Daoy (cell line): Measurements from ENCODE around the gene CES1. TPM values are rescaled to one million over a fixed set of nuclear protein-coding genes. Genes with fewer than 3 reads are reported as not detected.
A peak's percentile ranks its signal among the peaks of the same experiment; 100 is the strongest.
"Not testable (repeated sequence)": the region's sequence is repeated elsewhere in the genome, so short reads cannot be mapped to it uniquely, and the experiment has no call there.

Experiments used
- DNase-seq: peaks from one replicate; pipeline ENCODE4 v3.0.0-alpha.2; 2015; ENCODE audit warnings: low read depth
- total RNA-seq: library from RNA; depleted of rRNA; stranded (reverse); fragments of >200 nt; shearing (Covaris generic); gene quantifications from 2 replicates; pipeline ENCODE4 v1.2.3, GENCODE V29; 2014; rRNA removed

CES1 gene
- 0.17 and 9.0 TPM in 2 replicates for total RNA-seq

DNA sequence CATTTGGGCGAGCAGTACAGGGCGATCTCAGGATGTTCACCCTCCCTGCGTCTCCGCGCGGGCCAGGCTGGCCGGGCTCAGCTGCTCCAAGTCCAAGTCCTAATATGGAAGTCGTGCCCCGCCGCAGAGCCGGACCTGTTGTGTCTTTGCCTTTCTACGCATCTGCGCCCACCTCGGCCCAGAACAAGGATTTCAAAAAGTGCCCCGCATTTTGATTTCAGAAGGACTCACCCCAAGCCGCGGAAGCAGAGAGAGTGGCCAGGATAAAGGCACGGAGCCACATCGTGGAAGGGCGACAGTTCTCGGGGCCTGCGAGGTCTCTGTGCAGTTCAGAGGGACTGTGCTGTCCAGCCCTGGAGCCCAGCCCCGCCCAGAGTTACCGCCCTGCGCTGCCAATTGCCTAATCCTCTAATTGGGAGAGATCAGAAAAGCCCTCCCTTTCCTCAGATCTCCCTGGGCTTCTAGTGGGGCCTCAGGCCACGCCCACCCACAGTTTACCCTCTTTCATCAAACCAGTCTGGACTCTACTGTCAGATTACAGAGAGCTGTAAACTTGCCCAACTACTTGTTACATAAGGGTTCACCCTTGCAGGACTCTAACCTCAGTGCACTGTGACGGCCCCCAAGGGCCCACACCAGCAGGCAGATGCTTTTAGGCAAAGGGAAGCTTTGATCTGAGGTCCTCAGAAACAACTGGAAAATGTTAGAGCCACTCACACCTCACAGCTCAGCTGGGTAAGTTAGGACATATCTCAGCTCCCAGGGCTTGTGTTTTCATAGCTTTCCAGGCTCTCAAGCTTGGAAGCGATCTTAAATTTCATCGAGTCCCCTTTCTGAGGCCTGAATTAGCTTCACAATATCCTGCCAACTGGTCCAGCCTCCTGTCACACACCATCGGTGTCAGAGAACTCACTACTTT is at the start of gene CES1:
CES1 (minus strand) TSS at position 324 of the 919 bp plus-strand sequence; CDS start at position 283, 41 bp downstream.
- no peak for DNase-seq

DNA sequence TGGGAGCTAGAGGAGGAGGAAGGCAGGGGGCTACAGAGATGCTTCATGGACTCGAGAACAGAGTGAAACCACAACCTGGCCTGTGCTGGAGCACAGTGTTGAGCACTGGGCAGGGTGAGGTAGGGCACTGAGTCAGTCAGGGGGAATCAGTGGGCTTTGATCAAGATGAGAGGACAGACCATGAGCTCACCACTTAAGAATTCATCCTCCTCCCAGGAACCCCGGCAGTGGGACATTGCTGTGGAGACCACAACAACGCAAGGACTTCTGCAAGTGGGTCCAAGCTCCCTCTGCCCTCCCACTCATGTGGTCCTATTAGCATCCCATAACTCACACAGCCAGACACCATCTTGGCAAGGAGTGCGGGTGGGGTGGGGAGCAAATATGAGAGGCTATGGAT is 44.0 kb upstream of the CES1 start:
- DNase-seq: peak; percentile 52

DNA sequence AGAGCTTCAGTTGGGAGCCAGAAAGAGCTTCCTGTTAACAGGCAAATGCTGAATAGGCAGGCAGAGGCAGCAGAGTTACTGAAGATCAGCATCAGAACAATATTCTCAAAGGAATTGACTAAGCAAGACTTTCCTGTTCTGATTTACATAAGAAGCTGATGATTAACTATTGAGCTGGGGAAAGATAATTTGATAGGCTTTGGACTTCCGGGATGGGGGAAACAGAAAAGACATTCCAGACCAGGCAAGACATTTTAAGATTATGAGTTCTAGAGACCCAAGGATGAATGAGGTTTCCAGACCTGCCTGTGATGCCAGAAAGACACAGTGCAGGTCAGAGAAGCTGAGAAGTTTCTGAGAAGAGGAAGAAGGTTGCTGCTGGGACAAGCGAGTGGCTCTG is 42.4 kb upstream of the CES1 start, which contains the start of gene CES5A:
CES5A (minus strand) TSS at position 101 of the 400 bp plus-strand sequence. CDS start 152 bp downstream, outside the sequence.
- no peak for DNase-seq

DNA sequence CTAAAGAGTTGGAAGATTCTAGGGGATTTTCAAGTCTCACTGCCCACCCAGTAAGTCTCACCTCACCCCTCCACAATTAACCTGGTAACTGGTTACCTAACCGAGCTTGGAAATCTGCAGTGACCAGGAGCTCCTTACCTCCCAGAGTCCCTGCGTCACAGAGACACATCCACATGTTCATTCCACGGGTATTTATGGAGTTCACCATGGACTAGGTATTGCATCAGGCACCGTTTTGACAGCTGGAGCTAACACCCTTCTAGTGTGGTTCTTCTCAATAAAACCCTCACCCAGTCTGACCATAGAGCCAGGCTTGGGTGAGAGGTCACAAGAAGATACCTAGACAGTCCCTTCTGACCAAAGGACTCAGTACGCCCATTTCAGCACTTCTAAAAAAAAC is 40.2 kb upstream of the CES1 start:
- DNase-seq: no peak

DNA sequence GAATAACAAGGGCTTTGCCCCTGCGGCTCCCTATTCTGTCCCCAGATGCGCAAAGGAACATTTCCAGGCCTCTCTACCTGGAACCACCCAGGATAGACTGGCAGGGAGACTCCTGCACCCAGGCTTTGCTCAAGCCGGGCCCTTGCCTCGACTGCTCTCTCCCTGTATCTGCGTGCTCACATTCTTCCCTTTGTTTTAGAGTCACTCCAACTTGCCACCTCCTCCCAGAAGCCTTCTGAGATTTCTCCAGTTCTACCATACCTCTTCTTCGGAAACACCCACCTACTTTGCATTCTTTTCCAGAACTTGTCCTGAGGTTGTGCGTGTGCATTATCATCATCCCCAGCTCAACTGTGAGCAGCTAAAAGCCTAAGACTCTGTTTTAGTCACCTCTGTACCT is 39.2 kb upstream of the CES1 start:
- DNase-seq: no peak

DNA sequence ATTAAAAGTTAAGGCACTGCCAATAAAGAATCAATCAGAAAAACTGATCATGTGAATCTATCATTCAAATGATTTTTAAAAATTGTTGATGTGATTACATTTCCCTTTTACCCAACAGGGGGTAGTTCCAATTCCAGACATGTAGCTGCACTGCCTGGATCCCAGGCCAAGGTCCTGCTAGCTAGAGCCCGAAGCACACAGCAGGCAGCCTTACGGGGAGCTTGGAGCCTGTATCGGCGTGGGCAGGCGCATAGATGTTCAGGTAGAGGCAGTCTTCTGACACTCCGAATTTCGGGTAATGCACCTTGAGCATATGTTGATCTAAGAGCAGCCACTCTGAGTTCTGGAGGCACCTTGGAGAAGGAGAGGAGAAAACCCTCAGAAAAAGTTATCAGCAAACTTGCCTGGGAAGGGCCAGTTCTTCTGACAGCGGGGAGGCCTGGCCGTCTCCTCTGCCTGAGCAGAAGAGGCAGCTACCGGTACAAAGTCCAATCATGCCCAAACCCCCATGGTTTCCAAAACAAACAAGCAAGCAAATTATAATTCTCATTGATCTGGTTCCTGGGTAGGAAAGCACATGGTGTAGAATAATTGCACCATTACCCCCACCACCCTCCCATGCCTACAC is 38.6 kb upstream of the CES1 start:
- DNase-seq: no peak

DNA sequence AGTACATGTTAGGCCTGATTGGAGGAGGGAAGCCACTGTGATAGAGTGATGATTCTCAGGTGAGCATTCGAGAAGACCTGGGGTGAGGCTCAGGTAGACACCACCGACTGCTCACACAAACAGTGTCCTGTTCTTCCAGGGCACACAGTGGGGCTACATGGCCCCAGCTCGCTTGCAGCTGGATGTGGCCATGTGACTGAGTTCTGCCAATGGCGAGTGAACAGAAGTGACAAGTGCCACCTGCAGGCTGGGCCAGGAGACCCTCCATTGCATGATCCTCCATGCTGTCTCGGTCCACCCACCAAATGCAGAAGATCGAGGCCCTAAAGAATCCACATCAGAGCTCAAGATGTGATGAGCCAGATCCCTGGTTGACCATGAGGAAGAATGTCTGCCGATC is 36.1 kb upstream of the CES1 start:
- DNase-seq: no peak

DNA sequence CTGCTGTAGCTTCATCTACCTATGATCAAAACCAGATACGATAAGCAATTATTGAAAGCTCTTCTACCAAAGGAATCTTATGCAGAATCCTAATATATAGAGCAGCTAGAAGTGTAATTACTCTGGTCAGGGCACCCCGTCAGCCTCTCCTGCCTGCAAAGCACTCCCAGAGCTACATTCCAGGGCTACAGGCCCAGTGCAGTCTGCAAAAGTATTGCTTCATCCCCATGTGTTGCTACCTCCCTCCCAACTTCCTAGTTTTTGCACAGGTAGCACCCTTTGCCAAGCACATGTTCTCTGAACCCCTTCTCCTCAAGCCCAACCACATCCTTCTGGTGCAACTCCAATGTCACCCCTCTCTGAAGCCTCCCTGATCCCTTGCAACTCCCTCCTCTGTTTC is 35.2 kb upstream of the CES1 start:
- DNase-seq: no peak

DNA sequence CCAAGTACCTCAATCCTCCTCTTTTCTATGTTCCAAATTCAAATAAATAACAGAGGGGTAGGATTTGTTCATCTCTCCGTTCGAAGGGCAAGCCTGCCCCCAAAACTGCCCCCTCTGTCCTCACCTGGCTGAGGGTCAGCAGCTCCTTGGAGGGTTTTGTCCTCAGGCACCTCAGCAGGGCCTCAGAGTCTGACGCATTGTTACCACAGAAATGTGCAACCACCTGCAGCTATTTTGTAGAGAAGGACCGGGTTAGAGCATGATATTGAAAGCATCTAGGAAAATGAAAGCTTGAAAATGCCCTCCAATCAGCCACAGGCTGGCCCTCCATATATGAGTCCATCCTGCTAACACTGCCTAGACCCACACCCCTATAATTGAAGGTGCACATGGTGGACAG is 28.4 kb upstream of the CES1 start:
- no peak for DNase-seq

DNA sequence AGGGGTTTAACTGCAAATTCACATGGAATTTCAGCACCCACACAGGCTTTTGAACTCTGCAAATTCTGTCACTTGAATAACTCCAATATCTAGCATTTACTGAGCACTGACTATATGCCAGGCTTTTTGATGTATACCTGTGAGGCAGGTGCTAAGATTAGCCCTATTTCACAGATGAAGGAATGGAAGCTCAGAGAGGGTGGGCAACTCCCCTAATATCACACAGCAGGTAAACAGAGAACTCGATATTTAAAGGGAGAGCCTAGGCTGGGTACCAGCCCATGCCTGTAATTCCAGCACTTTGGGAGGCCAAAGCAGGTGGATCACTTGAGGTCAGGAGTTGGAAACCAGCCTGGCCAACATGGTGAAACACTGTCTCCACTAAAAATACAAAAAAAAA is 24.8 kb upstream of the CES1 start:
- DNase-seq: not testable (repeated sequence)

DNA sequence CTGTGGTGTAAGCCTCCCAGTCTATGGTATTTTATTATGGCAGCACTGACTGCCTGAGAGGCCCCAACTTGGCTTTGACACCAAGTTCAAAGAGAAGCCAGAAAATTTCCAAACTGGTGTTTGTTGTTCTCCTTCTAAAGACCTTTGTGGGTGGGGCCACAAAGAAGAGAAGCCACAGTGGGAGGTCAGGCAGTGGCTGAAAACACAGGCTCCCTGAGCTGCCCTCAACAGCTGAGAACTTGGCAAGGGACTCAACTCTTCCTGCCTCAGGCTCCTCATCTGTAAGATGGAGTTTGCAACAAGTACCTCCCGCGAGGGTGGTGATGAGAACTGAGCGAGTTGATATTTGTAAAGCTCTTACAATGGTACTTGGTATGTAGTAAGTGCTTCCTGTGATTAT is 24.1 kb upstream of the CES1 start:
- DNase-seq: no peak

DNA sequence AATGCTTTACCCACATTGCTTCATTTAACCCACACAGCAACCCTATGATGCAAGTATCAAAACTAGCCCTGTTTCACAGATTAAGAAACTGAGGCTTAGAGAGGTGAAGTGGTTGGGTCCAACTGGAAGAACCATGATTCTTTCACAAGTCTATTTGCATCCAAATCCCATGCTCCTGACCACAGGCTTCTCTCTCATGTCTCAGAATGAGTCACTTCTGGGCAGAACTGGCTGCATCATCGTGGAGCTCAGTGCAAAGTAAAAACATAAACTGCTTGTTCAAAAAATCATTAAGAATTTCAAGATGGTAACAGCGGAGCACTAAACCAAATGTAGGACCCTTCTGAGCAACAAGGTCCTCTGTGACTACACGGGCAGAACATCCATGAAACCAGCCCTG is 20.2 kb upstream of the CES1 start:
- peak; percentile 37 for DNase-seq

DNA sequence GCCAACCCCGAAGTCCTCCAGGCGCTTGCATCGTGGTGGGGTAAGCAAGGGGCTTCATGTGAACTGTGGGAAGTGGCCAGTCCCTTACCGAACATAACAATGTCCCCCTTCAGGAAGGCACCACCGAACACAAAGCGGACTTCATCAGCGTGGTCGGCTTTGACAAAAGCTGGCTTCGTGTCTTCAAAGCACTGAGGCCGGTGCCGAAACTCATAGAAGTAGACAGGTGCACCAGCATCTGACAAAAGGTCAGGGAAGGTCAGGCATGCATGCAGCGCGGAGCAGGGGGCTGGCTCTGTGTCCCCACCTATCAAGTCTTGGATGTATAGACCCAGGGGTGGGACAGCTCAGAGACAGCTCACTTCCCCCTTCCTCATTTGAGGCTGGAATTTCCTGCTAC is 16.6 kb upstream of the CES1 start:
- no peak for DNase-seq

DNA sequence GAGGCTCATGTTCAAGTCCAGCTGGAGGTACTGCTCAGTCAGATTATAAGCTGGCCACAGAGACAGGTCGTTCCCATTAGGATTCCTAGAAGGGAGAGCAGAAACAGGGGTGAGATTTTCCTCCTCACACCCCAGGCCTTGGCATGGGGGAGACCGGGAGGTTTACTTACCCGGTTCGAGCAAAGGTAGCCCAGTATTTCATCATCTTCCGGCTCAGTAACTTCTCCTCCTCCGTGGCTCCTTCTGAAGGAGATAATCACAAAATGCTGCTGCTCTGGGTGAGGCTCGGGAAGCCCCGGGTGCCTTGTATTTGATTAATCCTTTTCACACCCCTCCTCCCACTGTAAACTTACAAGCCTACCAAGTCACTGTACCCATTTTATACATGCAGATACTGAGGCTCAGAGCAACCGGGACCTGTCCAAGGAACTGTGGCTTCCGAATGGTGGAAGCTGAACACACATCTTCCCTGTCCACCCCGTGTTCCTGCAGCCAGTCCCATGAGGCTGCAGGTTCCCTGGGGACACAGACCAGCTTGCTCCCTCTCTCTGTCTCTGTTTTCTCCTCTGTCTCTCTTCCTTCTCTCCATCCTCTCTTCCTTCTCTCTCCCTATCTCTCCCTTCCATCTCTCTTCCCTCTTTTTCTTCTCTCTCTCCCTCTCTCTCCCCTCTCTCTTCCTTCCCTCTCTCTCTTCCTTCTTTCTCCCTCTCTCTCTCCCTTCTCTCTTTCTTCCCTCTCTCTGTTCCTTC is 13.9 kb upstream of the CES1 start:
- no peak for DNase-seq

DNA sequence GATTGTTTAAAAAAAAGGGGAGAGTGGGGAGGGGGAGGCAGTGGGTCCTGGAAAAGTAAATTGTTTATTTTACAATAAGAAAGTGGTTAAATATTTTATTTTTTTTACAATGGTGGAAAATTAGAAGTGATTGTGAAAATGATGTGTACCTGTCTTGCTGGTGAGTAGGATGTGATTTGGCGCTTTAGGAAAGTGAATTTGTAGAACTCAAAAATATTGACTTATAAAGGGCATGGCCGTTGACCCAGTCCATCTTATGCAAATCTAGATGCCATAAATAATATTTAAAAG is 10.2 kb upstream of the CES1 start:
- no peak for DNase-seq

DNA sequence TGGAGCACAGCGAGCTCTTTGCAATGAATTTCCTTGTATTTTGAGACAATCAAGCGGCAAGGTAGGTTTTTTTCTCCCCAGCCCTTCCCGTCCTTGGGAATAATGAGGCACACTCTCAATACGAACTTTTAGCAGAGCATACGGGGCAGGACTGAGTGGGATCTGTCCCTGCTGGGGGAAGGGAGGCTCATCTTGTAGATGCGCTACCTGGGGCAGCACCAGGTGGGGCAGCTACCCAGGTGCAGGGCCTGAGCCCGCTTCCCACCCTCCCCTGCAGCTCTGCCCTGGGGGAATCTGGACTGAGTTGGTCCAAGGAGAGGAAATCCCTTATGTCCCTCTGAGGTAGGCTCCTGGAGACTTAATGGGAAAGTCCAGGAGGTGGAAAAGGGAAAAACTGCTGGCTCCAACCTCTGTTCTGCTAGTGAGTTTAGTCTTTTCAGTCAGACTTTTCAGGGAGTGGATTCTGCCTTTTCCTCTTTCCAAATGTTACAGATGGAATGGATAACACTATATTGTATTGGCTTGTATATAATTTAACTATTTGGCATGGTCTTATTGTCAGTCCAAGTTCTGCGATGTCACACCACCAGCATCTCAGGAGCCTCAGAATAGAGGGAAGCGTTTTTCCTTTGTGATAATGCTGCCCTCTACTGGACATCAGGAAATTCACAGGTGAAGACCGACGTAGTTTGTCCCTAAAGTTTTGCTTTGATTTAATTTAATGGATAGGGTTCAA is 9.6 kb upstream of the CES1 start:
- DNase-seq: peak; percentile 34

DNA sequence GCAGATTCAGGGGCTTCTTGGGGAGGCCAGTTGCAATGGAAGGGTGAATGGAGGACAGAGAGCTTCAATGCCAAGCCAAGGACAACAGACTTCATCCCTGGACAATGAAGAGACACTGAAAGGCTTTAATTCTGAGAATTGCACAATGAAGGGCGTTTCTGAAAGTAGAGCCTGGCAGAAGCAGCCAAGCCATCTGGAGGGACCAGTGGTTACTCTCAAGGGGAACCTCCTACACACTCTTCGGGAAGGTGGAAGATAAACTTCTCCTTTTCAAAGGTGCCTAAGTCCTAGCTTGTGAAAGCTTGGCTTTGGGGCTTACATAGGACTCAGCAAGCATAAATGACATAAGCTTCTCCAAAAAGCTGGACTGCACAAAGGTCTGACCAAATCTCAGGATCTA is 6.2 kb upstream of the CES1 start:
- no peak for DNase-seq

DNA sequence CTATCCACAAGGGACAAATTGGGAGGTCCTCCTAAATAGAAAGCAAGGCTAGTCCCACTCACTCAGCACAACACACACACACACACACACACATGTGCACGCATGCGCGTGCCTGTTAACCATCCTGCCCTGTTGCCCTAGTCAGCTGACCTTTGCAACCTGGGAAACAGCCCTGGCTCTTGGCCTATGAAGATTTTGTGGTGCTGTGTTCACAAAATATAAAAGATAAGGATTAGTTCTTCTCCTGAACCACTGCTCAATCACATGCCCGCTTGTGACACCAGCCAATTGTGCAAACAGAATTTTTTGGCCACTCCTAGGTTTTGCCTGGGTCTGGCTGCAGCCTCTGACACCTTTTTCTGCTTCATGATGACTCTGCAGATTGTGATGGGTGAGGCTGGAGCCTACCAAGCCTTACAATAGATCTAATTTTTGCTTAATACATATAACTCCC is 3.3 kb upstream of the CES1 start:
- no peak for DNase-seq

DNA sequence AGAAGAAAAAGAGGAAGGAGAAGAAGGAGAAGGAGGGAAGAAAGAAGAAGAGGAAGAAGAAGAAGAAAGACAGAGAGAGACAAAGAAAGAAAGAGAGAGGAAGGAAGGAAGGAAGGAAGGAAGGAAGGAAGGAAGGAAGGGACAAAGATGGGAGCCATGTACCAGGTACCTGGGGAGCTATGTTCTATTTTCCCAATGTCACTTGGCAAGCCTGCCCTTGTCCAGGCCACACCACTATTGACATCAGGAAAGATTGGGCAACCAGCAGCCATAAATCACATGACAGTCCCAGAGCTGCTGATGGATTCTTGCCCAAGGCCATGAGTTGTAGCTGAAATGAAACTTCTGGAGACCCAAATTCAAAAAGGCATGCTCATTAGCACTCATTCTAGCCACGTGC is 2.7 kb upstream of the CES1 start:
- DNase-seq: no peak

DNA sequence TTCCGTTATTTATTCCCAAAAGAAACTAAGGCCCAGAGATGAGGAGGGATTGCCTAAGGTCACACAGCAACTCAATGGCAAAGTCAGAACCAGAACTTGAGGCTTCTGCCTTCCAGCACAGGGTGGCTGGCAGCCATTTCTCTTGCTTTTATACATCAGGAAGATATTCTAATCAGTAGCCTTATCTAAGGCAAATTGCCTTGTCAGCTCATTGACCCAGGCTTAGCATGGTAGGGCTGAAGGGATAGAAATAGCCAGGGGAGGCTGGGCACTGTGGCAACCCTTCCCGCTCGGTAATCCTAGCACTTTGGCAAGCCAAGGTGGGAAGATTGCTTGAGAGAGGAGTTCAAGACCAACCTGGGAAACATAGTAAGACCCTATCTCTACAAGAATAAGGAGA is 2.3 kb upstream of the CES1 start:
- not testable (repeated sequence) for DNase-seq

DNA sequence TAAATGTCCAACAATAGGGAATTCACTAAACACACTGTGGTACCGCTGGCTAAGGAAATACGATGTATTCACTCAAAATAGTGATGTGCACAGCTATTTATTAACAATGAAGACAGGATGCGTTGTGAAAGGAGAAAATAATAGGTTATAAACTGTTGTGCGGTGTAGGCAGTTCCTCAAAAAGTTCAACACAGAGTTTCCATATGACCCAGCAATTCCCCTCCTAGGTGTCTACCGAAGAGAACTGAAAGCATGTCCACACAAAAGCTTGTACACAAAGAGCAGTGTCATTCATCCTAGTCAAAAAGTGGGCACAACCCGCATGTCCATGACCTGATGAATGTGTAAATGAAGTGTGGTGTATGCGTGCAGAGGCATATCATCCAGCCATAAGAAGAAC is 1.2 kb upstream of the CES1 start:
- DNase-seq: no peak

DNA sequence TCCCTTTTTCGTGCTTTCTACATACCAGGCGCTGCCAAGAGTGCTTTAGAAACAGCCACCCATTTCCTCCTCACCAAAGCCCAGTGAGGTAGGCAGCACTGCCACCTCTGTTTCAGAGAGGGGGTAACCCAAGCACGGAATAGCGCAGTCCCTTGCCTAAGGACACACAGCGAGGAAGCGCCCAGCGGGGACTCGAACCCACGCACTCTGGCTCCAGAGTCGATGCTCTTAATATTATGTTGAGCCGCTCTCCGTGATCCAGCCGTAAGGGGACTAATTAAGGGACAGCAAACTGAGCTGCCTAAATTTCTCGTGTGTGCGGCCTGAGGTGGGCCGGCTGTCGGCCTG is 497 bp downstream of the CES1 start:
- no peak for DNase-seq
